ENCODE data around the gene NFKBIE. TPM values are rescaled to one million over a fixed set of nuclear protein-coding genes. Genes with fewer than 3 reads are reported as not detected.

Gene NFKBIE
- polyA plus RNA-seq, 3 donors: 9.6 to 12.8 (median 12.1) TPM

- no peak for DNase-seq
Measured at GRCh38 chr6:44300292-44300823, 35.0 kb upstream of the NFKBIE start.

- DNase-seq: no peak
Measured at GRCh38 chr6:44298864-44299263, 33.5 kb upstream of the NFKBIE start.

- no peak for DNase-seq
Measured at GRCh38 chr6:44298055-44298803, 32.9 kb upstream of the NFKBIE start.

- DNase-seq: peak; percentile 51
Measured at GRCh38 chr6:44297063-44298038, 32.0 kb upstream of the NFKBIE start.

- DNase-seq: no peak
Measured at GRCh38 chr6:44294832-44295791, 29.8 kb upstream of the NFKBIE start.

- DNase-seq: no peak
Measured at GRCh38 chr6:44292661-44293365, 27.5 kb upstream of the NFKBIE start.

GRCh38 chr6:44291841-44292240 is 26.5 kb upstream of the NFKBIE start:
- no peak for DNase-seq

- DNase-seq: no peak
Measured at GRCh38 chr6:44289726-44290260, 24.4 kb upstream of the NFKBIE start.

GRCh38 chr6:44286747-44287146 is 21.4 kb upstream of the NFKBIE start:
- DNase-seq: no peak

GRCh38 chr6:44286285-44286565 is 20.9 kb upstream of the NFKBIE start:
- no peak for DNase-seq

GRCh38 chr6:44285552-44286284 is 20.4 kb upstream of the NFKBIE start:
- no peak for DNase-seq

- DNase-seq: no peak
Measured at GRCh38 chr6:44284867-44285266, 19.5 kb upstream of the NFKBIE start.

- no peak for DNase-seq
Measured at GRCh38 chr6:44284121-44284520, 18.8 kb upstream of the NFKBIE start.

- no peak for DNase-seq
Measured at GRCh38 chr6:44278774-44279697, 13.7 kb upstream of the NFKBIE start.

GRCh38 chr6:44278315-44278714 is 13.0 kb upstream of the NFKBIE start:
- no peak for DNase-seq

- DNase-seq: no peak
Measured at GRCh38 chr6:44277763-44278162, 12.4 kb upstream of the NFKBIE start.

GRCh38 chr6:44276667-44277640 is 11.6 kb upstream of the NFKBIE start:
- DNase-seq: no peak

Measured in renal pelvis (tissue), 4 donors.